ENCODE measurements around the gene TMCO6. TPM values are rescaled to one million over a fixed set of nuclear protein-coding genes. Genes with fewer than 3 reads are reported as not detected.

TMCO6 gene
- total and polyA plus RNA-seq, 2 of the 4 experiments (the other 2 are of a cell fraction) = 6.6 to 10.6 TPM

DNA sequence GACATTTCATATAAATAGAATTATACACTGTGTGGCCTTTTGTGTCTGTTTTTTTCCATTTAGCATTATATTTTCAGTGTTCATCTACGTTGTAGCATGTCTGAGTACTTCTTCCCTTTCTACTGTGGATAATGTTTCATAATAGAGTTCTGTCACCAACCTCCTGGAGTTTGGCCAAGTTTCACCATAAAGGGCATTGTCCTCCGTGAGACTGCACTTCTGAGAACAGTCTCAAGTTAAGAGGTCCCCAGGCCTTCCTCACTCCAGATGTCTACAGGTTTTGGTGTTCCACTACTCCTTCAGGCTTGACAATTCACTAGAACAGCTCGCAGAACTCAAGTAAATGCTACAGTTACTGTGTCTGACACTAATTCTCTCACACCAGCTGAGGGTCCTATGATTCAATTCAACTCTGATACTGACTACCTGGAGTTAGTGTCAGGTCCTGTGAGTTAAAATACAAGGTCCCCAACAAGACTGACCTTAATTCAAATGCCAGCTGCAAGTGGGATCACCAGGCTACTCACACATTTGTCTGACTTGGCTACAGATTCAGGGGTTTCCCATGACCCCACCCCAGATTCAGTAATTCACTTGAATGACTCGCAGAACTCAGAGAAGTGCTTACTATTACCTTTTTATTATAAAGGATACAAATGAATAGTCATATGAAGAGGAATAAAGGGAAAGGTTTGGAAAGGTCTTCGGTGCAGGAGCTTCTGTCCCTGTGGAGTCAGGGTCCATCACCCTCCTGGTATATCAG lies 43.5 kb upstream of the TMCO6 start:
- WGBS, 2 experiments (ENCODE audit: extremely low coverage in 2 of 2, insufficient read length in 1 of 2) = 14% methylated on average over 1 of the region's 5 CpGs; no CpG with 5 or more reads in 1 of the 2 experiments
- no peak overlapping the region for H3K4ac ChIP-seq (ENCODE audit: low read depth, low read length)
- CTCF ChIA-PET = no interaction called here
- POLR2A ChIA-PET (ENCODE audit: unreplicated experiment) = no interaction called here
- H2BK5ac ChIP-seq (ENCODE audit: low read depth, low read length, poor library complexity, severe bottlenecking) = no peak overlapping the region
- H3K4me3 ChIP-seq (ENCODE audit: insufficient read depth, low read depth, low read length) = no peak overlapping the region
- H2BK20ac ChIP-seq (ENCODE audit: low read depth, low read length) = no peak overlapping the region
- intact Hi-C loops (cut with micrococcal nuclease) (no loop called here), dilution Hi-C loops (cut with HindIII; ENCODE audit: low sequenced_read_pairs, unreplicated experiment) (no loop called here), in situ Hi-C loops (cut with MboI; ENCODE audit: low sequenced_read_pairs) (no loop called here)
- H3K27me3 ChIP-seq (ENCODE audit: control insufficient read depth, insufficient read depth, low read length) = peaks cover 2% of the 10 kb centered on the region; the same call in 1 of the 2 replicates
- no peak overlapping the region for H3K56ac ChIP-seq (ENCODE audit: extremely low read depth, insufficient read depth, low read length)
- H3K27ac ChIP-seq (ENCODE audit: insufficient read depth, low read length) = no peak overlapping the region
- H3K14ac ChIP-seq (replicated peaks; ENCODE audit: low read depth, low read length) = no peak overlapping the region
- peaks cover 7% of the 10 kb centered on the region for H3K4me1 ChIP-seq (ENCODE audit: control insufficient read depth, insufficient read depth, low read length)
- DNase-seq (no peak), ATAC-seq (ENCODE audit: low read depth) (no peak)
- H2BK120ac ChIP-seq (ENCODE audit: low read depth, low read length) = no peak overlapping the region
- no peak overlapping the region for H2BK15ac ChIP-seq (ENCODE audit: low read depth, low read length)
- no peak overlapping the region for H2AK5ac ChIP-seq (ENCODE audit: low read depth, low read length)
- no peak overlapping the region for H3K4me2 ChIP-seq (ENCODE audit: low read depth, low read length)
- H3K18ac ChIP-seq (ENCODE audit: low read depth, low read length) = no peak overlapping the region
- H3K9me3 ChIP-seq (ENCODE audit: control insufficient read depth, insufficient read depth, low read length) = no peaks in the 10 kb centered on the region
- H2AK9ac ChIP-seq (replicated peaks; ENCODE audit: low read depth, low read length, poor library complexity) = no peak overlapping the region
- no peak overlapping the region for H3K23ac ChIP-seq (ENCODE audit: low read depth, low read length)
- no peaks in the 10 kb centered on the region for H3K36me3 ChIP-seq (ENCODE audit: control insufficient read depth, insufficient read depth, low read length)
- H4K5ac ChIP-seq (ENCODE audit: low read depth, low read length) = no peak overlapping the region
- H4K20me1 ChIP-seq (ENCODE audit: insufficient read depth, low read length) = no peaks in the 10 kb centered on the region
- no peak overlapping the region for H4K91ac ChIP-seq (ENCODE audit: insufficient read depth, low read depth, low read length)
- H4K8ac ChIP-seq (ENCODE audit: low read depth in 2 of 2, low read length in 2 of 2) = no peak overlapping the region
- TF ChIP-seq SMC3 (IDR thresholded peaks at IDR 0.05; ENCODE audit: low read depth, low read length) (no peak), RAD21 (IDR thresholded peaks at IDR 0.05; ENCODE audit: low read length) (no peak), POLR2A (IDR thresholded peaks at IDR 0.05; ENCODE audit: low read depth, low read length) (no peak), FOS (IDR thresholded peaks at IDR 0.05; ENCODE audit: low read depth, low read length) (no peak), CEBPB (IDR thresholded peaks at IDR 0.05; ENCODE audit: low read depth, low read length) (no peak), MAFK (IDR thresholded peaks at IDR 0.05; ENCODE audit: low read depth, low read length) (no peak), RFX5 (IDR thresholded peaks at IDR 0.05; ENCODE audit: low read depth, low read length) (no peak), NFE2L2 (IDR thresholded peaks at IDR 0.05; ENCODE audit: low read depth, low read length) (no peak), CHD1 (IDR thresholded peaks at IDR 0.05; ENCODE audit: low read depth, low read length) (no peak), MAZ (IDR thresholded peaks at IDR 0.05; ENCODE audit: borderline replicate concordance, low read depth, low read length) (no peak), BHLHE40 (IDR thresholded peaks at IDR 0.05; ENCODE audit: low read depth, low read length) (no peak), RCOR1 (IDR thresholded peaks at IDR 0.05; ENCODE audit: insufficient replicate concordance, low read length) (no peak), MXI1 (IDR thresholded peaks at IDR 0.05; ENCODE audit: borderline replicate concordance, low read depth, low read length) (no peak)
- TF ChIP-seq, protein P1, sequence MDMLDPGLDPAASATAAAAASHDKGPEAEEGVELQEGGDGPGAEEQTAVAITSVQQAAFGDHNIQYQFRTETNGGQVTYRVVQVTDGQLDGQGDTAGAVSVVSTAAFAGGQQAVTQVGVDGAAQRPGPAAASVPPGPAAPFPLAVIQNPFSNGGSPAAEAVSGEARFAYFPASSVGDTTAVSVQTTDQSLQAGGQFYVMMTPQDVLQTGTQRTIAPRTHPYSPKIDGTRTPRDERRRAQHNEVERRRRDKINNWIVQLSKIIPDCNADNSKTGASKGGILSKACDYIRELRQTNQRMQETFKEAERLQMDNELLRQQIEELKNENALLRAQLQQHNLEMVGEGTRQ (IDR thresholded peaks at IDR 0.05; ENCODE audit: low read depth, low read length) = no peak
- TF ChIP-seq, protein P2, sequence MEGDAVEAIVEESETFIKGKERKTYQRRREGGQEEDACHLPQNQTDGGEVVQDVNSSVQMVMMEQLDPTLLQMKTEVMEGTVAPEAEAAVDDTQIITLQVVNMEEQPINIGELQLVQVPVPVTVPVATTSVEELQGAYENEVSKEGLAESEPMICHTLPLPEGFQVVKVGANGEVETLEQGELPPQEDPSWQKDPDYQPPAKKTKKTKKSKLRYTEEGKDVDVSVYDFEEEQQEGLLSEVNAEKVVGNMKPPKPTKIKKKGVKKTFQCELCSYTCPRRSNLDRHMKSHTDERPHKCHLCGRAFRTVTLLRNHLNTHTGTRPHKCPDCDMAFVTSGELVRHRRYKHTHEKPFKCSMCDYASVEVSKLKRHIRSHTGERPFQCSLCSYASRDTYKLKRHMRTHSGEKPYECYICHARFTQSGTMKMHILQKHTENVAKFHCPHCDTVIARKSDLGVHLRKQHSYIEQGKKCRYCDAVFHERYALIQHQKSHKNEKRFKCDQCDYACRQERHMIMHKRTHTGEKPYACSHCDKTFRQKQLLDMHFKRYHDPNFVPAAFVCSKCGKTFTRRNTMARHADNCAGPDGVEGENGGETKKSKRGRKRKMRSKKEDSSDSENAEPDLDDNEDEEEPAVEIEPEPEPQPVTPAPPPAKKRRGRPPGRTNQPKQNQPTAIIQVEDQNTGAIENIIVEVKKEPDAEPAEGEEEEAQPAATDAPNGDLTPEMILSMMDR (conservative IDR thresholded peaks at IDR 0.05; ENCODE audit: low read depth, low read length) = no peak
- TF ChIP-seq, protein P3, sequence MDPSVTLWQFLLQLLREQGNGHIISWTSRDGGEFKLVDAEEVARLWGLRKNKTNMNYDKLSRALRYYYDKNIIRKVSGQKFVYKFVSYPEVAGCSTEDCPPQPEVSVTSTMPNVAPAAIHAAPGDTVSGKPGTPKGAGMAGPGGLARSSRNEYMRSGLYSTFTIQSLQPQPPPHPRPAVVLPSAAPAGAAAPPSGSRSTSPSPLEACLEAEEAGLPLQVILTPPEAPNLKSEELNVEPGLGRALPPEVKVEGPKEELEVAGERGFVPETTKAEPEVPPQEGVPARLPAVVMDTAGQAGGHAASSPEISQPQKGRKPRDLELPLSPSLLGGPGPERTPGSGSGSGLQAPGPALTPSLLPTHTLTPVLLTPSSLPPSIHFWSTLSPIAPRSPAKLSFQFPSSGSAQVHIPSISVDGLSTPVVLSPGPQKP (IDR thresholded peaks at IDR 0.05; ENCODE audit: borderline replicate concordance, low read depth, low read length) = no peak
- no peaks in the 10 kb centered on the region for H3K79me1 ChIP-seq (ENCODE audit: low read depth in 1 of 2, low read length in 2 of 2)
- no peak overlapping the region for H2AFZ ChIP-seq (replicated peaks; ENCODE audit: low read length, poor library complexity)
- H3K9me1 ChIP-seq (ENCODE audit: insufficient read depth, low read length) = no peaks in the 10 kb centered on the region
- no TSS peak for BruUV-seq (replicated peaks)
- no peak overlapping the region for H3K9ac ChIP-seq (ENCODE audit: low read depth, low read length)

All from IMR-90 (cell line).